Fibroblast of villous mesenchyme (primary cell): Measurements from ENCODE around the gene NFAT5. TPM values are rescaled to one million over a fixed set of nuclear protein-coding genes. Genes with fewer than 3 reads are reported as not detected.

Experiments used
- DNase-seq: peaks from one replicate; pipeline ENCODE4 v3.0.0-alpha.2; 2010; ENCODE audit warnings: low read depth
- H3K4me3 ChIP-seq: 2 replicates; pipeline ENCODE4 v1.5.1; 2011; ENCODE audit warnings: low read depth, mild to moderate bottlenecking, low read length
- total RNA-seq: library from RNA; depleted of rRNA; stranded (reverse); fragments of >200 nt; gene quantifications from 2 replicates; pipeline ENCODE4 v1.2.3, GENCODE V29; 2012
- TF ChIP-seq, protein P1 (sequence below): IDR thresholded peaks from 2 replicates; pipeline ENCODE4 v1.5.1; 2012; ENCODE audit warnings: low read depth, mild to moderate bottlenecking, low read length; ENCODE audit not compliant: insufficient read depth

The NFAT5 gene
- total RNA-seq, 1 donor, result 69.1 TPM

DNA sequence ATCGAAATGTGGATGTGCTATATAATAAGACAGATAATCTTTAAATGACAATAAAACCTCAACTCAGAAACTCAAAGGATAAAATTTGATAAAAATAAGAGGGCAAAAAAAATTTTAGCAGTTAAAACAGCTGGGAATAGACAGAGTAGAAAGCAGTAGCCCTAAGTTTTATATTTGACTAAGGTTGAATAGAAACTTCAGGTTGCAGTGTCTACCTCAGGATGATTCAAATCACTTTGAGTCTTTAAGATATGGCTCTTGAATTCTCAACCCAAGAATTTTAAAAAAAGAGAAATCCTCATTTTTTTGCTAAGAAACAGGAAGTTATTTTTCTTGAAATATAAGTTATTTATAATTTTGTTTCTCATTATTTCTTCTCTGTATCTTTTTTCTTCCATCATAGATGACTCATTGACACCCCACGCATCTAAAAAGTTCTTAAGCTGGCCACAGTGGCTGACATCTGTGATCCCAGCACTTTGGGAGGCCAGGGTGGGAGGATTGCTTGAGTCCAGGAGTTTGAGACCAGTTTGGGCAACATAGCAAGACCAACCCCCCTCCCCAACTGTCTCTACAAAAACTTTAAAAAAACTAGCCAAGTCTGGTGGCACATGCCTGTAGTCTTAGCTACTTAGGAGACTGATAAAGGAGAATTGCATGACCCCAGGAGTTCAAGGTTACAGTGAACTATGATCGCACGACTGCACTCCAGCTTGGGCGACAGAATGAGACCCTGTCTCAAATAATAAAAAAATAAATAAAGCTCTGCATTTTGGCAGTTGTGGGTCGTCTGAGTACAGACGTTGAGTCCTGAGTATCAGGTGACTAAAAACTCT is 23.9 kb downstream of the NFAT5 start:
- DNase-seq, result no peak
- TF ChIP-seq, protein P1, sequence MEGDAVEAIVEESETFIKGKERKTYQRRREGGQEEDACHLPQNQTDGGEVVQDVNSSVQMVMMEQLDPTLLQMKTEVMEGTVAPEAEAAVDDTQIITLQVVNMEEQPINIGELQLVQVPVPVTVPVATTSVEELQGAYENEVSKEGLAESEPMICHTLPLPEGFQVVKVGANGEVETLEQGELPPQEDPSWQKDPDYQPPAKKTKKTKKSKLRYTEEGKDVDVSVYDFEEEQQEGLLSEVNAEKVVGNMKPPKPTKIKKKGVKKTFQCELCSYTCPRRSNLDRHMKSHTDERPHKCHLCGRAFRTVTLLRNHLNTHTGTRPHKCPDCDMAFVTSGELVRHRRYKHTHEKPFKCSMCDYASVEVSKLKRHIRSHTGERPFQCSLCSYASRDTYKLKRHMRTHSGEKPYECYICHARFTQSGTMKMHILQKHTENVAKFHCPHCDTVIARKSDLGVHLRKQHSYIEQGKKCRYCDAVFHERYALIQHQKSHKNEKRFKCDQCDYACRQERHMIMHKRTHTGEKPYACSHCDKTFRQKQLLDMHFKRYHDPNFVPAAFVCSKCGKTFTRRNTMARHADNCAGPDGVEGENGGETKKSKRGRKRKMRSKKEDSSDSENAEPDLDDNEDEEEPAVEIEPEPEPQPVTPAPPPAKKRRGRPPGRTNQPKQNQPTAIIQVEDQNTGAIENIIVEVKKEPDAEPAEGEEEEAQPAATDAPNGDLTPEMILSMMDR, result no peak
- H3K4me3 ChIP-seq, result no peak overlapping the region

DNA sequence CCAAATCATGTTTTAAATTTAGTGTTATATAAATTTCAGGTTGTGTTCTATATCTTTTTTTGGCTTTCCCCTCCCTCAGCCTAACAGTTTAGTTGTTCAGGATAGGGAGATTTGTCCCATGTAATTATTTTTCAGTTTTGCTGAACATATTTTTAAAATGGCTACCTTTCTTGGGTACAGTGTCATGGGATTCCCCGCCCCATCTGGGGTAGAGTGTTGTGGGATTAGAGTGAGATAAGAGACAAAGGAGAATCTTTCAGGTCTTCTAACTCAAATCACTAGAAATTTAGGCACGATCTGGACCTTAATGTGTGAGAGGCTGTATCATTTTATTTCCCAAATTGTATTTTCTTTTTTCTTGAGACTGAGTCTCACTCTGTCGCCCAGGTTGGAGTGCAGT is 24.8 kb downstream of the NFAT5 start:
- TF ChIP-seq, protein P1, result no peak
- DNase-seq, result no peak
- H3K4me3 ChIP-seq, result no peak overlapping the region

DNA sequence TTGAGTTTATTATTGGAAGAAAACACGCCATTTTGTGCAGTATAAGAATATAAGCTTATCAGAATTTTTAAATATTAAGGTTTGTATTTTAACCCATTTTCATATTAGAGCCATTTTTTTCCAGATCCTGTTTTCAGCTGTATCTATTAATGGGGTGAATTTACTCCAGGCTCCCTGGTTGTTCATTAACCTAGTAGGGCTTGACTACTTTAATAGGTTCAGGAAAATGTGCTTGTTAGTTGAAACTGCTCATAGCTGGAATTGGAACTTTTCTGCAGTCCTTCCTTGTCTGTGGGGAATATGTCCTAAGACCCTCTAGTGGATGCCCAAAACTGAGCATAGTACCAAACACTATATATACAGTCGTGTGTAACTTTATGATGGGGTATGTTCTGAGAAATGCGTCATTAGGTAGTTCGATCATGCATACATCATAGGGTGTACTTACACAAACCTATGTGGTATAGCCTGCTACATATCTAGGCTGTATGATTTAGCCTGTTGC is 28.0 kb downstream of the NFAT5 start:
- TF ChIP-seq, protein P1, result no peak

DNA sequence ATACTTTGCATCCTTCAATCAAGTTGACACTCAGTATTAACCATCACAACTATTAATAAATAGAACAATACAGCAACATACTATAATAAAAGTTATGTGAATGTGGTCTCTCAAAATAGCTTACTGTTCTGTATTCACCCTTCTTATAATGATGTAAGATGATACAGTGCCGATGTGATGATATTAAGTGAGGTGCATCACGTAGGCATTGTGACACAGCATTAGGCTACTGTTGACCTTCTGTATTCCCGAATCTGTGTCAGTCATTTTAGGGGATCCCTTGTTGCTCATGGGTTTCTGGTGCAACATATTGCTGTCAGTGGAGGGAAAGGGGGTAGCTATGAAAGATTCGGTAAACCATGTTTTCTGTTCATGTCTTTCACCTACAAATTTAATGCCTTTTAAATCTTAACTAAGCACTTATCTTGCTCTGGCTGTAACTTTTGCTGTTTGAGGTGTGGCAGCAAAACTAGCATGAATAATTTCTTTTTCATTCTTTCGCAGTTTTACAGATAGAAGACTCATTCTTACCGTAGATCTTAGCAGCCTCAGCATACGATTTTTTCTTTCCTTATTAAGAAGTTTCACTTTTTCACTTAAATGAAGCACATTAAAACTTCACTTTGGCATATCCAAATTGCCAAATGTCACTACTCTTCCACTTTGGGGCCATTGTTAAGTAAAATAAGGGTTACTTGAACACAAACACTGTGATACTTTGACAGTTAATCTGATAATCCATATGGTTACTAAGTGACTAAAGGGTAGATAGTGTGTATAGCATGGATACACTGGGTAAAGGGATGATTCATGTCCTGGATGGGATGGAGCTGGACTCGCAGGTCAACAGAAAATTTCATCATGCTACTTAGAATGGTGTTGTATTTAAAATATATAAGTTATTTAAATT is 29.6 kb downstream of the NFAT5 start:
- H3K4me3 ChIP-seq, result peak overlapping the region; percentile 7
- DNase-seq, result peak; percentile 74
- TF ChIP-seq, protein P1, result no peak

More for the DNA sequence above, 28.0 kb downstream of the NFAT5 start:
- no peak for DNase-seq
- H3K4me3 ChIP-seq, result no peak overlapping the region

DNA sequence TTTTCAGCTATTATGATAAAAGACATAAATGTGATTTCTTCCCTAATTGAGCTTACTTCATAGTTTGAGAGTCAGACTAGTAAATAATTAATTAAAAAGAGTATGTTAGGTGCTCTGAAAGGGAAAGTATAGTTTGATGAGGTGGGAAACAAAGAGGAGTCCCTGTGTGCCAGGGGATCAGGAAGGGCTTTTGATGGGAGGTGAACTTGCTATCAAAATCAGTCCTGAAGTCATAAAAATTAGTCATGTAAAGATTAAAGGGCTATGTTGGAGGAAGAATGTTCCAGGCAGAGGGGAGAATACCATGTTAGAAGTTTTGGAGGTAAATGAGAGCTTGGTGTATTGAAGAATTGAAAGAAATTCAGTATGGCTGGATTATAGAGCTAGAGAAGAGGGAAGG is 31.0 kb downstream of the NFAT5 start:
- TF ChIP-seq, protein P1, result no peak
- DNase-seq, result no peak
- no peak overlapping the region for H3K4me3 ChIP-seq

DNA sequence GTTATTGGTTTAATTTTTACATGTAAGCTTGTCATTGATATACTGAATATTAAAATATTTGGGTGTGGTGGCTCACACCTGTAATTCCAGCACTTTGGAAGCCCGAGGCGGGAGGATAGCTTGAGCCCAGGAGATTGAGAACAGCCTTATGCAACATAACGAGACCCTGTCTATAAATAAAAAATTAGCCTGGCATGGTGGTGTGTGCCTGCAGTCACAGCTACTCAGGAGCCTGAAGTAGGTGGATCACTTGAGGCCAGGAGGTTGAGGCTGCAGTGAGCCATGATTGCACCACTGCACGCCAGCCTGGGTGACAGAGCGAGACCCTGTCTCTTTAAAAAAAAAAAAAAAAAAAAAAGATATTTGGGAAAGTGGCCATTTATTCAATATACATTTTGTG is 32.3 kb downstream of the NFAT5 start:
- H3K4me3 ChIP-seq, result no peak overlapping the region
- DNase-seq, result no peak
- TF ChIP-seq, protein P1, result no peak
